Muscle of leg (tissue), 11 donors: ENCODE measurements around the gene GRK2. TPM values are rescaled to one million over a fixed set of nuclear protein-coding genes. Genes with fewer than 3 reads are reported as not detected.

Source experiments
- DNase-seq: peaks from one replicate; pipeline ENCODE4 v3.0.0; 2013
- H3K27ac ChIP-seq: one replicate; pipeline ENCODE4 v1.5.1; 2013; ENCODE audit warnings: mild to moderate bottlenecking, low read length, control low read depth
- H3K27me3 ChIP-seq: one replicate; pipeline ENCODE4 v1.6.1; 2013; ENCODE audit warnings: low read length; ENCODE audit not compliant: control insufficient read depth, insufficient read depth
- H3K36me3 ChIP-seq: one replicate; pipeline ENCODE4 v1.6.1; 2013; ENCODE audit warnings: low read length; ENCODE audit not compliant: control insufficient read depth, insufficient read depth
- H3K4me1 ChIP-seq: one replicate; pipeline ENCODE4 v1.6.1; 2013; ENCODE audit warnings: low read length; ENCODE audit not compliant: control insufficient read depth, insufficient read depth
- H3K4me3 ChIP-seq: one replicate; pipeline ENCODE4 v1.5.1; 2013; ENCODE audit warnings: low read length, control low read depth
- H3K9me3 ChIP-seq: replicated peaks from 2 replicates; pipeline ENCODE4 v1.6.1; 2013; ENCODE audit warnings: low read depth, low read length; ENCODE audit not compliant: control insufficient read depth
- WGBS: methylation state at CpG from one replicate; pipeline ENCODE4 v1.1.5; 2013; ENCODE audit warnings: missing lambda C conversion rate; ENCODE audit not compliant: insufficient coverage; 5-methylcytosine and 5-hydroxymethylcytosine counted together
- polyA plus RNA-seq, 8 donors: library from polyadenylated mRNA; unstranded; fragments of 120-200 nt; gene quantifications; one replicate each; pipeline versions ENCODE4 v1.2.1 to v1.2.3, GENCODE V29; 2013; ENCODE audit warnings: inconsistent platforms in 1 of 8, low replicate concordance in 1 of 8; ENCODE audit not compliant: insufficient read length in 8 of 8, insufficient read depth in 1 of 8
- total RNA-seq: library from RNA; stranded (reverse); fragments of 120-200 nt; gene quantifications from one replicate; pipeline ENCODE4 v1.2.4, GENCODE V29; 2013

Gene GRK2
- total and polyA plus RNA-seq, 9 donors = 31.7 to 62.9 (median 58.3) TPM

GRCh38 chr11:67308031-67308866 is 42.0 kb downstream of the GRK2 start:
- peaks cover 17% of the 10 kb centered on the region for H3K4me1 ChIP-seq
- 79% methylated on average over 13 of the region's 20 CpGs for WGBS

GRCh38 chr11:67309166-67309565 is 42.9 kb downstream of the GRK2 start:
- no peak overlapping the region for H3K27ac ChIP-seq
- DNase-seq = no peak
- H3K27me3 ChIP-seq = no peaks in the 10 kb centered on the region
- peaks cover 13% of the 10 kb centered on the region for H3K4me1 ChIP-seq
- H3K4me3 ChIP-seq = no peak overlapping the region
- H3K36me3 ChIP-seq = peaks cover 37% of the 10 kb centered on the region
- no peaks in the 10 kb centered on the region for H3K9me3 ChIP-seq
- WGBS = 92% methylated on average over 10 of the region's 11 CpGs

More at GRCh38 chr11:67308031-67308866, 42.0 kb downstream of the GRK2 start:
- Histone ChIP-seq H3K36me3 (peaks cover 37% of the 10 kb centered on the region), H3K27me3 (no peaks in the 10 kb centered on the region), H3K27ac (no peak overlapping the region), H3K4me3 (no peak overlapping the region), H3K9me3 (no peaks in the 10 kb centered on the region)
- no peak for DNase-seq

DNA sequence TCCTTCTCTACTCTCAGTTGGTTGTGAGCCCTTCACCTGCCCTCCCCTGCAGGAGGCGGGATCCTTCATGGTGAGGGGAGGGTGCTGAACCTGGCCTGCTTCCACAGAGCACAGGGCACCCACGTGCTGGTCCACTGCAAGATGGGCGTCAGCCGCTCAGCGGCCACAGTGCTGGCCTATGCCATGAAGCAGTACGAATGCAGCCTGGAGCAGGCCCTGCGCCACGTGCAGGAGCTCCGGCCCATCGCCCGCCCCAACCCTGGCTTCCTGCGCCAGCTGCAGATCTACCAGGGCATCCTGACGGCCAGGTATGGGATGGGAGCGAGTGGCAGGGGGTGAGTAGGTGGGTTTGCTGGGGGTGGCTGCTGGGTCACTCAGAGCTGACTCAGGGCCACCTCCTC is 43.4 kb downstream of the GRK2 start:
- H3K4me1 ChIP-seq = peaks cover 9% of the 10 kb centered on the region
- H3K4me3 ChIP-seq = no peak overlapping the region
- WGBS = 92% methylated on average over 11 of the region's 14 CpGs
- no peaks in the 10 kb centered on the region for H3K27me3 ChIP-seq
- H3K27ac ChIP-seq = no peak overlapping the region
- DNase-seq = no peak
- H3K36me3 ChIP-seq = peaks cover 37% of the 10 kb centered on the region
- no peaks in the 10 kb centered on the region for H3K9me3 ChIP-seq

DNA sequence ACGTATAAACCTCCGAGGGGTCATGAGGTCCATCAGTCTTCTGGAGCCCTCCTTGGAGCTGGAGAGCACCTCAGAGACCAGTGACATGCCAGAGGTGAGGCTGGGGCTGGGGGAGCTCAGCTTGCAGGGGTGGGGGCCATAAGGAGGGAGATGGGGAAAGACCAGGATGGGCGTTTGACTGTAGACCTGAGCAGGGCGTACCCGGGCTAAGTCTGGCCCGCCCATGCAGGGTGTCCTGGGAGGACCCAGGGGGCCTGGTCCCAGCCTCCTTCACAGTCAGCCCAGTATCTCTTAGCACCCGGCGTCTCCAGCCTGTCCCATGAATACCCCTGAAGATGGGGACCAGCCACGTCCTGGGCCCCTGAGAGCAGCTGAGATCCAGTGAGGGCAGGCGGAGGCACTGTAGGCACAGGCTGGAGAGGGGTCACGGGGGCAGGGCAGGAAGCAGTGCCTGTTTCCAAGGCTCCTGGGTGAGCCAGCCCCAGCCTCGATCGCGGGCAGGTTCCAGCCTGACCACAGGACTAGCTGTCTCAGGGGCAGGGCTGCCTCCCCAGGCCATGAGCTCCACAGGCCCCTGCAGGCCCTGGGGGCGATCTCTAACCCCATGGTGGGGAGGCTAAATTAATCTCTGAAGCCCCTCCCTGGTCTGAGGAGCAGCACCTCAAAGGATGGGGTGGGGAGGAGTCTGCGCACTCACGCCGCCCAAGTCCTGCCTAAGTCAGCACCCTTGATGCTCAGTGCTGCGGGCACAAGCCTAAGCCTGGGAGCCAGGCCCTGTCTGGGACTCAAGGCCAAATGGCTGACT is 44.2 kb downstream of the GRK2 start:
- DNase-seq = no peak
- 81% methylated on average over 17 of the region's 19 CpGs for WGBS
- H3K27ac ChIP-seq = no peak overlapping the region
- H3K9me3 ChIP-seq = no peaks in the 10 kb centered on the region
- peaks cover 6% of the 10 kb centered on the region for H3K4me1 ChIP-seq
- H3K36me3 ChIP-seq = peaks cover 37% of the 10 kb centered on the region
- no peak overlapping the region for H3K4me3 ChIP-seq
- no peaks in the 10 kb centered on the region for H3K27me3 ChIP-seq

DNA sequence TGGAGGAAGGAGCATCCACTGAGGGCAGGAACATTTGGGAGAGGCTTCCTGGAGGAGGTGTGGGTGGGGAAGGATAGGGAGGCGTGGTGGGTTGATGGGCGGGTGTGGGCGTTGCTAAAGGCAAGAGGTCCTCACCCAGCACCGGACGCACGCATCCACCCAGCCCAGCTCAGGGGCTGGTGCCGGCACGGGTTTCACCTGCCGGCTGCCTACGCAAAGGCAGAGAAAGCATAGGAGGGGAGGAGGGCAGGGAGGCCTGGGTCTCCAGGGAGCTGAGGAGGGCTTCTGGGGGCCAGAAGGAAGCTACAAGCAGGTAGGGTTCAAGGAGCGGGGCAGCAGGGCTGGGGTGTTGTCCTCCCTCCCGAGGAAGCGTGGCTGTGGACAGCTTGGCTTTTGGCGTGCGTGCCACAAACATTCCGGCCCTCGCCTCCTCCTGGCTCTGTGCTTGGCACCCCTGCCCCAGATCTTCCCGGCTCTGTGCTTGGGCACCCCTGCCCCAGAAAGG is 44.8 kb downstream of the GRK2 start:
- Histone ChIP-seq H3K4me1 (peaks cover 6% of the 10 kb centered on the region), H3K4me3 (no peak overlapping the region), H3K27ac (no peak overlapping the region), H3K36me3 (peaks cover 37% of the 10 kb centered on the region), H3K27me3 (no peaks in the 10 kb centered on the region), H3K9me3 (no peaks in the 10 kb centered on the region)
- no peak for DNase-seq
- WGBS = 84% methylated on average over 18 of the region's 18 CpGs

DNA sequence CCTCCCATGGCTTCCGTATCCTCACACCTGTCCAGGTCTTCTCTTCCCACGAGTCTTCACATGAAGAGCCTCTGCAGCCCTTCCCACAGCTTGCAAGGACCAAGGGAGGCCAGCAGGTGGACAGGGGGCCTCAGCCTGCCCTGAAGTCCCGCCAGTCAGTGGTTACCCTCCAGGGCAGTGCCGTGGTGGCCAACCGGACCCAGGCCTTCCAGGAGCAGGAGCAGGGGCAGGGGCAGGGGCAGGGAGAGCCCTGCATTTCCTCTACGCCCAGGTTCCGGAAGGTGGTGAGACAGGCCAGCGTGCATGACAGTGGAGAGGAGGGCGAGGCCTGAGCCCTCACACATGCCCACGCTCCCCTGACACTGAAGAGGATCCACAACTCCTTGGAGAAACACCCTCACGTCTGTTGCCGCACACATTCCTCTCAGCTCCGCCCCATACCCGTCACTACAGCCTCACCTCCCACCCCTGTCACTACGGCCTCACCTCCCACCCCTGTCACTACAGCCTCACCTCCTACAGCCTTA is 45.3 kb downstream of the GRK2 start:
- no peak for DNase-seq
- Histone ChIP-seq H3K4me3 (no peak overlapping the region), H3K9me3 (no peaks in the 10 kb centered on the region), H3K4me1 (peaks cover 6% of the 10 kb centered on the region), H3K36me3 (peaks cover 35% of the 10 kb centered on the region), H3K27ac (no peak overlapping the region), H3K27me3 (no peaks in the 10 kb centered on the region)
- WGBS = 78% methylated on average over 10 of the region's 15 CpGs

GRCh38 chr11:67312187-67313021 is 46.1 kb downstream of the GRK2 start:
- Histone ChIP-seq H3K4me3 (no peak overlapping the region), H3K27me3 (no peaks in the 10 kb centered on the region), H3K9me3 (no peaks in the 10 kb centered on the region), H3K36me3 (peaks cover 28% of the 10 kb centered on the region), H3K27ac (no peak overlapping the region), H3K4me1 (peaks cover 6% of the 10 kb centered on the region)
- no peak for DNase-seq
- WGBS = 75% methylated on average over 15 of the region's 22 CpGs

DNA sequence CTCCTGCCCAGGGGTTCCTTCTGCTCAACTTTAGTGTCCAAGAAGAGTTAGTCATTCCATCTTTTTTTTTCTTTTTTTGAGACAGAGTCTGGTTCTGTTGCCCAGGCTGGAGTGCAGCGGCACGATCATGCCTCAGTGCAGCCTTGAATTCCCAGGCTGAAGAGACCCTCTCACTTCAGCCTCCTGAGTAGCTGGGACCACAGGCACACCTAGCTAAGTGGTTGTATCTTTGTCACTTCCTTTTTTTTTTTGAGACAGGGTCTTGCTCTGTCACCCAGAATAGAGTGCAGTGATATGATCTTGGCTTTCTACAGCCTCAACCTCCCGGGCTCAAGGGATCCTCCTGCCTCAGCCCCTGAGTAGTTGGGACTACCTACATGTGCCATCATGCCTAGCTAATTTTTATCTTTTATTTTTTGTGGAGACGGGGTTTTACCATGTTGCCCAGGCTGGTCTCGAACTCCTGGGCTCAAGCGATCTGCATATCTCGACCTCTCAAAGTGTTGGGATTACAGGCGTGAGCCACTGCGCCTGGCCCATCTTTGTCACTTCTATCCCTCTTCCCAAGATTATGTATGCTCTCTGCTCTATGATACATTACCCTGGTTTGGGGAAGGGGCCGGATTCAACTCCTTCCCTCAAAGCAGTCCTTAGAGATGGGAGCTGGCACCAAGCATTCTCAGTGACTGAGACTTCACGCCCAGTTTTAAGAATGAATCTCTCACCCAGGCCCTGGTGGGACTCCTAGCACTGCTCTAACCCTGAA is 47.0 kb downstream of the GRK2 start:
- 89% methylated on average over 9 of the region's 11 CpGs for WGBS
- Histone ChIP-seq H3K4me3 (no peak overlapping the region), H3K27ac (no peak overlapping the region), H3K27me3 (no peaks in the 10 kb centered on the region), H3K4me1 (peaks cover 5% of the 10 kb centered on the region), H3K36me3 (peaks cover 22% of the 10 kb centered on the region), H3K9me3 (no peaks in the 10 kb centered on the region)
- no peak for DNase-seq

DNA sequence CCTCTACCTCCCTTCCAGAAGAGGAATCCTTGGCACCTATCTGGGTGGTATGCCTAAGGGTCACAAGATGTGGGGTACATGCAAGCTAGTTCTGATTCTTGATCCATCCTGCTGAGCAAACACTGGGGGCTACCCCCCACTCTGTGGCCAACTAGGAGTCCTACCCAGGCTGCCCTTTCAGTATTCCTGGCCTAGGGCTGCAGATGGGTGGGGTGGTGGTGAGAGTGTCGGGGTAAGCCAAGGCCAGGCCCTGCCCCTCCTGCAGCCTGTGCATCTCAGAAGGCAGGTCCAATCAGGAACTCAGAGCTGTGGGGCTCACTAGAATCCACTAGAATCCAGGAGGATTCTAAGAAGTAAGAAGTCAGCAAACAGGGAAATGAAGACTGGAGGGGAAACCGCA is 47.9 kb downstream of the GRK2 start:
- whole genome bisulfite sequencing = 82% methylated on average over 2 of the region's 2 CpGs
- no peaks in the 10 kb centered on the region for H3K27me3 ChIP-seq
- no peak overlapping the region for H3K27ac ChIP-seq
- no peak for DNase-seq
- no peak overlapping the region for H3K4me3 ChIP-seq
- no peaks in the 10 kb centered on the region for H3K9me3 ChIP-seq
- peaks cover 7% of the 10 kb centered on the region for H3K4me1 ChIP-seq
- peaks cover 16% of the 10 kb centered on the region for H3K36me3 ChIP-seq
